Right ventricle myocardium superior (tissue), 1 donor: Measurements from ENCODE around the gene GALNT7. TPM values are rescaled to one million over a fixed set of nuclear protein-coding genes. Genes with fewer than 3 reads are reported as not detected.

Experiments used
- ATAC-seq: fragments of 200-7000 bp; cut with Tn5 transposase; one replicate; pipeline ENCODE4 v1.9.1; 2020; ENCODE audit warnings: mild to moderate bottlenecking; ENCODE audit not compliant: poor library complexity
- DNase-seq: peaks from one replicate; pipeline ENCODE4 v3.0.0-alpha.2; 2020
- intact Hi-C: fragments of 100-400 bp; cut with DNase I; formaldehyde crosslinking; loops from one replicate; pipeline ENCODE4 v1.11.2; 2022
- microRNA-seq: library from miRNA; unstranded; fragments of <30 nt; microRNA quantifications from one replicate; pipeline ENCODE4 v1.2.0, GENCODE V29; 2020
- total RNA-seq: library from RNA; stranded (reverse); fragmentation: NEBNext Ultra II Directional; extraction: Animal tissue kit (Norgen Biotek cat#: 25700); gene quantifications from one replicate; pipeline ENCODE4 v1.2.1, GENCODE V29; 2021
- donor health status: DM: no; HTN: yes; CAD: no; lungs with severe emphysema.

GALNT7 gene
- total RNA-seq, 1 donor from 2014 or later = 3.4 TPM

GRCh38 chr4:173345648-173346047 lies 177.0 kb downstream of the GALNT7 start:
- intact Hi-C loops = no loop called here
- DNase-seq (no peak), ATAC-seq (no peak)

GRCh38 chr4:173346074-173346473 lies 177.5 kb downstream of the GALNT7 start:
- DNase-seq (no peak), ATAC-seq (no peak)
- intact Hi-C loops = no loop called here

- ATAC-seq (no peak), DNase-seq (no peak)
Measured at GRCh38 chr4:173347467-173347866, 178.9 kb downstream of the GALNT7 start.

GRCh38 chr4:173357939-173358338 lies 189.3 kb downstream of the GALNT7 start:
- no peak for ATAC-seq
- DNase-seq = no peak
- intact Hi-C loops = no loop called here

More at GRCh38 chr4:173347467-173347866, 178.9 kb downstream of the GALNT7 start:
- intact Hi-C loops = no loop called here

GRCh38 chr4:173360587-173361221 lies 192.1 kb downstream of the GALNT7 start:
- DNase-seq (no peak), ATAC-seq (no peak)
- intact Hi-C loops = no loop called here

GRCh38 chr4:173362666-173363065 lies 194.1 kb downstream of the GALNT7 start:
- intact Hi-C loops = no loop called here
- no peak for DNase-seq
- ATAC-seq = no peak

- no peak for ATAC-seq
- intact Hi-C loops = no loop called here
- no peak for DNase-seq
Measured at GRCh38 chr4:173365359-173365996, 196.9 kb downstream of the GALNT7 start.

- ATAC-seq (no peak), DNase-seq (no peak)
- intact Hi-C loops = no loop called here
Measured at GRCh38 chr4:173367285-173367684, 198.7 kb downstream of the GALNT7 start.

- no peak for ATAC-seq
- intact Hi-C loops = no loop called here
- DNase-seq = no peak
Measured at GRCh38 chr4:173367946-173368345, 199.3 kb downstream of the GALNT7 start.

- peak; percentile 11 for ATAC-seq
- intact Hi-C loops = loop anchor here (5.0 kb wide), 1 partner anchor 38 kb away; the partner anchor contains the start of gene HMGB2
- peak; percentile 79 for DNase-seq
Measured at GRCh38 chr4:173370130-173370476, 201.5 kb downstream of the GALNT7 start.

- intact Hi-C loops = loop anchor here (5.0 kb wide), 1 partner anchor 38 kb away; the partner anchor contains the start of gene HMGB2
- peak; percentile 99 for DNase-seq
- peak; percentile 95 for ATAC-seq
Measured at GRCh38 chr4:173370477-173371291, 202.1 kb downstream of the GALNT7 start, which contains the start of gene SAP30. TSS of gene SAP30 (plus strand) at chr4:173370954. CDS start at chr4:173371183, 229 bp downstream.

GRCh38 chr4:173371292-173372192 lies 202.9 kb downstream of the GALNT7 start:
- DNase-seq = peak; percentile 88
- intact Hi-C loops = loop anchor here (5.0 kb wide), 1 partner anchor 39 kb away; the partner anchor contains the start of gene HMGB2
- peak; percentile 47 for ATAC-seq

Small RNAs within 50 kb of the gene (microRNA-seq; reads per million reads assigned to microRNA genes)
- not detected for gene MIR548T

Other genes with a start within 250 kb of the GALNT7 start
- gene HMGB2, start 165.5 kb downstream of the GALNT7 start, total RNA-seq = 35.2 TPM
- gene SAP30, start 202.1 kb downstream of the GALNT7 start, total RNA-seq = 12.9 TPM
- gene SCRG1, start 230.3 kb downstream of the GALNT7 start, total RNA-seq = 0.08 TPM